Measurements from ENCODE around the gene SLC8A3. TPM values are rescaled to one million over a fixed set of nuclear protein-coding genes. Genes with fewer than 3 reads are reported as not detected.

The SLC8A3 gene
- total RNA-seq, 2 experiments from 2014 or later, result not detected

GRCh38 chr14:70140614-70141013 is 48.1 kb downstream of the SLC8A3 start:
- no TSS peak for BruUV-seq (replicated peaks)
- no peaks in the 10 kb centered on the region for H3K4me1 ChIP-seq (ENCODE audit: insufficient read depth, low read length, poor library complexity, severe bottlenecking)
- no peak overlapping the region for H3K4me2 ChIP-seq (ENCODE audit: low read length)
- ChIA-PET CTCF (ENCODE audit: unreplicated experiment) (no interaction called here), POLR2A (interaction anchor here (0.6 kb wide), 1 partner anchor 14 kb away, joined by 4 read pairs; no protein-coding TSS in a partner anchor)
- H3K27ac ChIP-seq (ENCODE audit: low read depth, low read length, poor library complexity, severe bottlenecking), result no peak overlapping the region
- TF ChIP-seq EZH2phosphoT487 (IDR thresholded peaks at IDR 0.05; ENCODE audit: borderline replicate concordance, low read depth, low read length) (no peak), CTCF (conservative IDR thresholded peaks at IDR 0.05; ENCODE audit: low read length) (no peak)
- intact Hi-C loops (cut with micrococcal nuclease; ENCODE audit: unreplicated experiment), result no loop called here
- H3K36me3 ChIP-seq (ENCODE audit: insufficient read depth, low read length), result no peaks in the 10 kb centered on the region
- H3K4me3 ChIP-seq (ENCODE audit: low read depth, low read length, poor library complexity, severe bottlenecking), result no peak overlapping the region
- H3K9me3 ChIP-seq (ENCODE audit: low read length), result no peaks in the 10 kb centered on the region
- H3K79me2 ChIP-seq (ENCODE audit: insufficient read depth, low read depth, low read length), result no peaks in the 10 kb centered on the region
- H2AFZ ChIP-seq (ENCODE audit: low read length), result no peak overlapping the region
- DNase-seq (ENCODE audit: low spot score), result no peak
- H3K9me2 ChIP-seq (ENCODE audit: insufficient read depth, low read length), result no peaks in the 10 kb centered on the region
- H4K20me1 ChIP-seq (ENCODE audit: insufficient read depth, low read length), result no peaks in the 10 kb centered on the region

- no peak for DNase-seq (ENCODE audit: low spot score)
- BruUV-seq (replicated peaks), result no TSS peak
- intact Hi-C loops (cut with micrococcal nuclease; ENCODE audit: unreplicated experiment), result no loop called here
- no peaks in the 10 kb centered on the region for H3K4me1 ChIP-seq (ENCODE audit: insufficient read depth, low read length, poor library complexity, severe bottlenecking)
- no peaks in the 10 kb centered on the region for H3K79me2 ChIP-seq (ENCODE audit: insufficient read depth, low read depth, low read length)
- H4K20me1 ChIP-seq (ENCODE audit: insufficient read depth, low read length), result no peaks in the 10 kb centered on the region
- TF ChIP-seq CTCF (conservative IDR thresholded peaks at IDR 0.05; ENCODE audit: low read length), result no peak
- no peak for TF ChIP-seq EZH2phosphoT487 (IDR thresholded peaks at IDR 0.05; ENCODE audit: borderline replicate concordance, low read depth, low read length)
- H2AFZ ChIP-seq (ENCODE audit: low read length), result no peak overlapping the region
- no peak overlapping the region for H3K4me2 ChIP-seq (ENCODE audit: low read length)
- no peak overlapping the region for H3K4me3 ChIP-seq (ENCODE audit: low read depth, low read length, poor library complexity, severe bottlenecking)
- H3K9me3 ChIP-seq (ENCODE audit: low read length), result no peaks in the 10 kb centered on the region
- H3K9me2 ChIP-seq (ENCODE audit: insufficient read depth, low read length), result no peaks in the 10 kb centered on the region
- no peaks in the 10 kb centered on the region for H3K36me3 ChIP-seq (ENCODE audit: insufficient read depth, low read length)
- ChIA-PET CTCF (ENCODE audit: unreplicated experiment) (no interaction called here), POLR2A (no interaction called here)
- no peak overlapping the region for H3K27ac ChIP-seq (ENCODE audit: low read depth, low read length, poor library complexity, severe bottlenecking)
These were observed 49.4 kb downstream of the SLC8A3 start for GRCh38 chr14:70139384-70139783.

GRCh38 chr14:70137788-70138187 is 51.0 kb downstream of the SLC8A3 start:
- ChIA-PET CTCF (ENCODE audit: unreplicated experiment) (no interaction called here), POLR2A (no interaction called here)
- TF ChIP-seq EZH2phosphoT487 (IDR thresholded peaks at IDR 0.05; ENCODE audit: borderline replicate concordance, low read depth, low read length) (no peak), CTCF (conservative IDR thresholded peaks at IDR 0.05; ENCODE audit: low read length) (no peak)
- DNase-seq (ENCODE audit: low spot score), result no peak
- BruUV-seq (replicated peaks), result no TSS peak
- no peaks in the 10 kb centered on the region for H4K20me1 ChIP-seq (ENCODE audit: insufficient read depth, low read length)
- no peak overlapping the region for H2AFZ ChIP-seq (ENCODE audit: low read length)
- H3K79me2 ChIP-seq (ENCODE audit: insufficient read depth, low read depth, low read length), result no peaks in the 10 kb centered on the region
- H3K36me3 ChIP-seq (ENCODE audit: insufficient read depth, low read length), result no peaks in the 10 kb centered on the region
- no peaks in the 10 kb centered on the region for H3K4me1 ChIP-seq (ENCODE audit: insufficient read depth, low read length, poor library complexity, severe bottlenecking)
- H3K9me2 ChIP-seq (ENCODE audit: insufficient read depth, low read length), result no peaks in the 10 kb centered on the region
- no peak overlapping the region for H3K4me3 ChIP-seq (ENCODE audit: low read depth, low read length, poor library complexity, severe bottlenecking)
- intact Hi-C loops (cut with micrococcal nuclease; ENCODE audit: unreplicated experiment), result no loop called here
- H3K4me2 ChIP-seq (ENCODE audit: low read length), result no peak overlapping the region
- H3K9me3 ChIP-seq (ENCODE audit: low read length), result no peaks in the 10 kb centered on the region
- H3K27ac ChIP-seq (ENCODE audit: low read depth, low read length, poor library complexity, severe bottlenecking), result no peak overlapping the region
